GM18499 (cell line): ENCODE data around the gene SLC14A1.
"Not testable (repeated sequence)": the region's sequence is repeated elsewhere in the genome, so short reads cannot be mapped to it uniquely, and the experiment has no call there.

Source experiments
- ATAC-seq: cut with Tn5 transposase; IDR thresholded peaks from one replicate; pipeline ENCODE4 v1.9.1; 2021; ENCODE audit warnings: moderate number of reproducible peaks; ENCODE audit not compliant: insufficient read depth, unreplicated experiment

SLC14A1 gene

DNA sequence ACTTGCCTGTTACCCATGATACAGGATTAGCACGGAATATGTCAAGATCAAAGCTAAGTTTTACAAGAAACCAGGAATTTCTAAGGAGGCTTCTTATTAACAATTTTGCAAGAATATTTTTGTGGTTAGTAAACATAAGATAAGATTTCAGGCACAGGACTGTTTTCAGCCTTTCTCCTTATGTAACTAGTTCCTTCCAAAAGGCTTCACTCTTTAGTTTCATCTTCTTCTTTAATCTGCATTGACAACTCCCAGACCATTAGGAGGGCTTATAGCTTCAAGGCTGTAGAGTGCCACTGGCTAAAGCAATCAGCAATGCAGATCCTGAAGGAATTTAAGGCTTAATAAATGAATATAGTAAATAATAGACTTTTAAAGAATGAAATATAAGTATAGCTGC lies 29.3 kb downstream of the SLC14A1 start:
- no peak for ATAC-seq

- ATAC-seq = no peak
Measured at GRCh38 chr18:45755934-45756333, 32.0 kb downstream of the SLC14A1 start.

DNA sequence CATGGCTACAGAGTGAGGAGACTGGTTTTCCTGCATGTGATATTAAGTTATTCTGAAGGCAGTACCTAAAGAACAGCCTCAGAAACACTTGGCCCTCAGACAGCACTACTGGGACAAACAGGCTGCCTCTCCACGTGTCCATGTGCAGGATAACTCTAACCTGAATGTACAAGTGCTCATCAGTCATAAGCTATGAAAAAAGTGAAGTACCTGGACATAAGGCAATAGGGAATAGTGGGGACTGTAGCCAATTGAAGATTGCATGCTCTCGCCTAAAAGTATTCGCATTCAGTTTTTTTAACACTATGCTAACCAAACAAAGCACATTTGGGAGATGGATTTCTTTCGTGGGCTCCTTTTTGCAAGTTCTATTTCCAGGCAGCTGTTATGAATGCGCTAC lies 33.0 kb downstream of the SLC14A1 start:
- no peak for ATAC-seq

DNA sequence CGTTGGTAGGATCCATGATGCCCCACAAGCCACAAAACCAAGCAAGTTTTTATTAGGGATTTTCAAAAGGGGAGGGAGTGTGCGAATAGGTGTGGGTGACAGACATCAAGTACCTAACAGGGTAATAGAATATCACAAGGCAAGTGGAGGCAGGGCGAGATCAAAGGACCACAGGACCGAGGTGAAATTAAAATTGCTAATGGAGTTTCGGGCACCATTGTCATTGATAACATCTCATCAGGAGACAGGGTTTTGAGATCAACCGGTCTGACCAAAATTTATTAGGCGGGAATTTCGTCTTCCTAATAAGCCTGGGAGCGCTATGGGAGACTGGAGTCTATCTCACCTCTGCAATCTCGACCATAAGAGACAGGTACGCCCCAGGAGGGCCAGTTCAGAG lies 33.7 kb downstream of the SLC14A1 start:
- not testable (repeated sequence) for ATAC-seq

- no peak for ATAC-seq
Measured at GRCh38 chr18:45760462-45761036, 36.6 kb downstream of the SLC14A1 start.

DNA sequence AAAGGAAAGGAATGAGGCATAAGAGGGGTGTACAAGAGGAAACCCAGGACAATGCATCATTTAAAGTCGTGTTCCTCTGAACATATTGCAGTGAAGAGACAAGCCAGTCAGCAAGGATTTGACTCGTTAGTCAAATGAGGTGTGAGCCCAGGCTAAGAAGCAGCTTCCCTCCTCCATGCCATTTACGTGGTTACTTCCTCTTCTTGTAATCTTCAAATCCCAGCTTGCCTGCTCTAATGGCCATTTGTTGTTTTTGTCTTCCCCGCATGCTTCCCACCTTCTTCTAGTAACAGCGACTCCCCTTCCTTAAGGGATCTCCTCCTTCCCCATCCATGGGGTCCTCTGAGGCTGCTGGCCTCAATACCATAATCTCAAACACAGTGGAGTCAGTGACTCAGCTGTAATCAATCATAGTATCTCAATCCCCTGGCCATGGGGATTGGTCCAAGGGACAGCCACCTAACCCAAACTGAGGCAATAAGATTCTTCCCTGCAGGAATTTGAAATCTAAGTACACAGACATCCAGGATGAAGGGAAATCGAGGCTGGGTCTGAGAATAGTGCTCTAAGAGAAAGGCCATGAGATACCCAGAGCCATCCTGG lies 37.6 kb downstream of the SLC14A1 start:
- no peak for ATAC-seq

DNA sequence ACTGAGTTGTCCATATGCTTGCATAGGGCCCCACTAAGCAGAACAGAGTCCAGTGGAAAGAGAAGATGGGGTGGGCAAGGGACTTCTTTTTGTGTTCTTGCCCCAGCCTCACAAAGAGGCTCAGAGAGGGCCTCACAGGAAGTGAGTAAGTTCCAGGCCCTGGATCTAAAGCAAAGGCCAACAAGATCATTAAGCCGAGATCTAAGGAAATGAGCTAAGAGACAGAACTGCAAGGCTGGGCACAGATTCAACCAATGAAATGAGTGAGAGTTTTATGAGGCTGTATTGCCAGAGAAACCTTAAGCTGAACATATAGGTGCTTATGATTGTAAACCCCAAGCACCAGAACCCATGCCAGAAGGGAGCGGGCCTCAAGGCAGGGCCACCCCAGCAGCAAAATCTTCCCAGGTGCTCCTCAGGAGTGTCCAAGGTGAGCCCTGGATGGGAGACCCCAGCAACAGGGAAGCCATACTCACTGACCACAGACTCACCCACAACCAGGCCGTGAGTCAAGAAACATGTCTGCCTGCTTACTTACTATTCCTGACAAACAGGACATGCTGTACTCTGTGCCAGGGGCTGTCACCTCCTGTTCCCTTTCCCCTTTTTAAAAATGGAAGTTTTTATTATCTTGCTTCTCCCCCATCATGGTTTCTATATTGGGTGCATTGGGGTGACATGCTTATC lies 40.2 kb downstream of the SLC14A1 start:
- no peak for ATAC-seq

DNA sequence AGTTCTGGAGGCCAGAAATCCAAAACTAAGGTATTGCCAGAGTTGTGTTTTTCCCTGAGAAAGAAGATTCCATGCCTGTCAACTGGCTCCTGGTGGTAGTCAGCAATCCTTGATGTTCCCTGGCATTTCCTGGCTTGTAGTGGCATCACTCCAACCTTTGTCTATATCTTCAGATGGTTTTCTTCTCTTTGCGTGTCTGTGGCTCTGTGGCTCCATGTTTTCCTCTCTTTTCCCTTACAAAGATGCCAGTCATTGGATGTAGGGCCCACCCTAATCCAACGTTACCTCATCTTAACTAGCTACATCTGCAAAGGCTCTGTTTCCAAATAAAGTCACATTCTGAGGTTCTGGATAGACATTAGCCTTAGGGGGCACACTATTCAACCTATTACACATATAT lies 41.8 kb downstream of the SLC14A1 start:
- no peak for ATAC-seq

DNA sequence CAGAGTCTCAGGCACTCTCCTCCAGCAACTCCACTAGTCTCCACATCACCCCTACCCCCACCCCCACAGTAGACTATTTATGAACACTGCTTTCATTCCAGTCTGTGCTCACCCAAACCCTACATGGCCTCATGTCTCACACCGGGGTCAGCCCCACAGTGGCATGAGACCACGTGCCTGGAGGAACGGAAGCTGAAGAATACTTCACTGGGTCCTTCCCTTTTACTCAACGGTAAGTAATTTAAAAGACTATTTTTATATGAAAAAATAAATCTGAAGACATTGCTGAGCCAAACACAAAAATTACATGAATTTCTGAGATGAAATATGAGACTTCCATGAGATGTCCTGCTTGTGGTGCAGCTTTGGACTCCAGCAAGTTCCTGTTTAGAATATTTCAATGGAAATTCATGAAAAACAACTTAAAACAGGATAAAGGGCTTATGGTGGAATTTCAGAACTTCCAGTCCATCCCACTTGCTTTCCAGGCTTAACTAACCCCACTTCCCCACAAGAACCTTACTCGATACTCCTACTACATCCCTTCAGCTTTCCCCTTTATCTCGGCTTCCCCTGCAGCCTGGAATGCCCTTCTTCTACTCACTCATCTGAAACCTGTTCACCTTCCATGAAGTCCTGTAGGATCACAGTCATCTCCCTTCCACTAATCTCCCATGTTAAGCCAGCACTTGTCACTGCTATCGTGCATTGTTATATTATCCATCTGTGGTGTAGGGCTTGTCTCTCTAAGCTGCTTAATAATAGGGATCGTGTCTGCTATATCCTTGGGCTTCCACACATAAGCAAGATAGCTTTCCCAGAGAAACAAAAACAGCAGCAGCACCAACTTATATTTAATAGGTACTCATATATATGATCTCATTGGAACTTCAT lies 47.9 kb downstream of the SLC14A1 start:
- ATAC-seq = no peak

DNA sequence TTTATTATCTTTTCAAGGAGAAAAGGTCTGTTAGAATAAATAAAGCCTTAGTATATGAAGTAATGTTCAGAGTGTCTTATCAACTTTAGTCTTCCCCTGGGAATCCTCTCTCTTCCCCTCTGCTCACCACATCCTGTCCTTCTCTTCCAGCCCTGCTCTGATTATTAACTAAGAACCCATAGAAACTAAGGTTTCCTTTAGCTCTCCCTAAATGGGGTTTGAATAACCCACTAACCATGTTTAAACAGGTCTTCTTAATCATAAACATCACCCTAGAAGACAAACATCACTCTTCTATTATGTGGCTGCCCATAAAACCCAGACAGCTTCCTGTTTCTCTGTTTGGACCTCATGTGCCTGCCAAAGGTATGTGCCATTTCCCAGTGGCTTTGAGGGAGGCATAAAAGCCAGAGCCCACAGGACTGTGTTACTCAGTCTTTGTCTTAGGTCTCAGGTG lies 50.1 kb downstream of the SLC14A1 start:
- ATAC-seq = no peak

DNA sequence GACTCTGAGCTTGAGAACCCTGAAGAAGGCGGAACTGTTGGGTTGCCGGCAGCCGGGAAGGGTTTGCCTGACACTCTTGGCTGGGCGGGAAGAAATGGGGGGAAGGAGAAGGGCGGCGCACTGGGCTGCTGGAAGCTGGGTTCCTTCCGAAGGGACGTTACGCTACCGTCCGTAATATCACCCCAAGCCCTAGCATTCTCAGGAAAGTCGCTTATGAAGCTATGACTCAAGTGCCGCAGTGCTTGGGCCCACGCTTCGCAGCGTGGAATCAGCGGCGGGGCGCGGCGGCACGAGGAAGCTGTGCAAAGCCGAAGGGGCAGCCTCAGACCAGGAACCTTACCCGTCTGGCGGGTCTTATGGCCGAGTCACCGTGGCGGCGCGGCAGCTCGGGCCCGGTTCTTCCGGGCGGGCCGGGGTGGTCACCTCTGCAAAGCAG lies 51.3 kb downstream of the SLC14A1 start:
- ATAC-seq = peak; percentile 54

DNA sequence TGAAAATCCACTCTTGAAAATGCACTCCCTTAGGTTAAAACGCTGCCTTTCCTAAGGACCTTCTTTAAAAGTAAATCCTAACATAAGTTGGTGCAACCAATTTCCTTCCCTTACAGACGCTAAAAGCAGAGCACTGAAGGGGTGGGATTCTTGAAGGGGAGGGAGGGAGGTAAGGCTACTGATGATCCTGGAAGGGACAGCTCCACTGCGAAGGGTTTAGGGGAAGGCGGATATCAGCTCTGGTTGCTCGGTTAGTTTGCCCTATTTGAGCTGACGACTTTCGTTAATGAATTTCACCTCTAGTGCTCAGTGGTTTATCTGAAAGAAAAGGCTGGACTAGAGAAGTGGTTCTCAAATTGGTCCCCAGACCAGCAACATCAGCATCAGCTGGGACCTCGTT lies 51.8 kb downstream of the SLC14A1 start:
- no peak for ATAC-seq

DNA sequence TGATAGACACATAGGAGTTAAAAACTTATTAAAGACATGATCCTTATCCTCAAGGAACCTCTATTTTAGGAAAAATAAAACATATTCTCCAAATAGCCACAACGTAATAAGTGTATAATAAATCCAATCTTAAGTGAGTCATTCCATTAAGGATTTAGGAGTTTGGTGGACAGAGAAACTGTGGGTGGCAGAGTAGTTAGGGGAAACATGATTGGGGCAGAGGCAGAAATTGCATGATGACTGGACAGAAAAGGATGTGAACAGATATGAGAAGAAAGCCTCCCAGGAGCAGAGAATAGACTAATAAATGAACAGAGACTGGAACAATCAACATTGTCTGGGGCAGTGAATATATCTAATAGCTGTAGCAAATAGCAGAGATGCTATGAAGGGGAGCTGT lies 53.4 kb downstream of the SLC14A1 start:
- ATAC-seq = no peak

GRCh38 chr18:45780568-45780967 lies 56.6 kb downstream of the SLC14A1 start:
- no peak for ATAC-seq

- no peak for ATAC-seq
Measured at GRCh38 chr18:45782662-45783061, 58.7 kb downstream of the SLC14A1 start.

DNA sequence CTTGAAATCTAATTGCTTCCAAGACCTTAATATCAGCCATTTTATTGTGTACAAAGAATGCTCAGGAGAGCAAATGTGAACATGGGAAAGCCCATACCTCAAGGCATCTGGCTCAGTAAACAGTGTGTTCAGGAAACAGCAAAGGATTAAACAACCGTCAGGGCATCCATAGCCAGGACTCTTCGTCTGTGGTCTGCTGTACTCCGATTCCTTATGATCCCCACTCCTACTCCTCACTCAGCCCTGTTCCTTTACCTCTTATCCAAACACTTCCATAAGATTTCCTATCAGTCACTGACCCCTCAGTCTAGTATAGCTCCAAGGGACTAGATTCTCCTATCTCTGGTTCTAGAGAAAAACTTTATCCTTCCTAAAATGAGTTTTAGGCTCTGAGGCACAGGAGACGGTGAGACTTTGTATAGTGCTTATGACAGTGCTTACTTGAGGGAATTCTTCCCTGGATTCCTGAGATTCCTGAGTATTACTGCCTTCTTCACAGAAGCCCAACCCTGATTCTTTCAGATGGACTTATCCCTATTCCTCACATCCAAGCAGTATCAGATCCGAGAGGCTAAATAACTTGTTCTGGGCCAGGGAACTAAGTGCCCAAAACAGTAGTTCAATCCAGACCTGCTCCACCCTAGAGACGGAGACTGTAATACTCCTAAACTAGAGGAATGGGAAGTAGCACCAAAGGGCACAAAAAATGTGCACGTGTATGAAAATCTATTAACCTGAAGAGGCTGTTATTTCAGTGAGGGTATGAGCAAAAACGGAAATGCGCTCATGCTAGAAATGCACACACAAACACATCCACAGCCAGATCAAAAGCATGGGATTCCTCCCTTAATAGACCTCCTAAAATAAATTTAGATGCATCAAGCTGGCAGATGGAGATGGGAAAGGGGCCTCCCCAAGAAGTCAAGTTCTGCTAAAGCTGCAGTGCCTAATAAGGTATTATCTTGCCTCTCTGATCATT lies 59.4 kb downstream of the SLC14A1 start:
- no peak for ATAC-seq

DNA sequence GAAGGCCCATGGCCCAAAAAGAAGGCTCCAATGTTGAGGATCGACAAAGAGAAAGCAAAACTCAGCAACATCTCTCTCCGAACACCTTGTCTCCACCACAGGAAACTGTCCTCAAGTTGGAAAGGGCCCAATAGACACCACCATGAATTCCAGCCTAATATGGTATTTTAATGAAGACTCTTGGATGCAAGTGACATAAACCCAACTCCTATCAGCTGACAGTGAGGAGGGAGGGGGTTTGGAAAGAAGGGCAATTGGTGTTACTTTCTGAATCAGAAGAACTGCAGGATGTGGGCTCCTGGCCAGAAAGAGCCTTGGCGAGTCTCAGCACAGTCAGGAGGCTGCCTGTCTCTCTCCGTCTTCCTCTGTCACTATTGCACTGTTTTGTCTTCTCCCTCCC lies 61.2 kb downstream of the SLC14A1 start:
- no peak for ATAC-seq

DNA sequence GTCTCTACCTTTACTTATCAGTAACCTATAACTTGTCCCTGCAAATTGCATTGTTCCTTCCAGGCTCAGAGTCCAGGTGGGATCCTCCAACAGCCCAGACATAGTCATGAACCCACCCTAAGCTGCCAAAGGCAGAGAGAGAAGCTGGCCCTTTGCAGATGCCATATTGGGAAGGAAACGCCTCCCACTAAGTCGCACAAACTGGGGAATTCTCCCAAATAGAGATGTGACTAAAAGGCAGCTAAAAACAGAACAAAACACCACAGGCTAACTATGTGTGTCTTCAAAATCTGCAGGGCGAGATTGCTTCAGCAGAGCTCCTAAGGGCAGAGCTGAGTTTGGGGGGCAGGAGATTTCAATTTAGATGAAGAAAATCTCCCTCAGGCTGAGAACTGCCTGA lies 63.0 kb downstream of the SLC14A1 start:
- ATAC-seq = no peak

- no peak for ATAC-seq
Measured at GRCh38 chr18:45787346-45787745, 63.4 kb downstream of the SLC14A1 start.

GRCh38 chr18:45788861-45789260 lies 64.9 kb downstream of the SLC14A1 start:
- no peak for ATAC-seq
